ENCODE measurements around the gene AGBL4. TPM values are rescaled to one million over a fixed set of nuclear protein-coding genes. Genes with fewer than 3 reads are reported as not detected.

Gene AGBL4
- total RNA-seq, 2 donors from 2014 or later, result not detected

GRCh38 chr1:49723662-49724061, 300.1 kb downstream of the AGBL4 start:
- ATAC-seq (ENCODE audit: insufficient number of reproducible peaks, low FRiP score, low read depth), result no peak
- H3K27me3 ChIP-seq (replicated peaks; ENCODE audit: insufficient read depth), result no peaks in the 10 kb centered on the region
- H3K27ac ChIP-seq, result no peak overlapping the region
- H3K4me3 ChIP-seq, result no peak overlapping the region
- H3K4me1 ChIP-seq (ENCODE audit: control insufficient read depth in 1 of 2, low read depth in 2 of 2), result no peaks in the 10 kb centered on the region
- TF ChIP-seq CTCF (IDR thresholded peaks at IDR 0.05), result no peak
- H3K36me3 ChIP-seq, result no peaks in the 10 kb centered on the region
- no peak for DNase-seq (ENCODE audit: low spot score)
- no peaks in the 10 kb centered on the region for H3K9me3 ChIP-seq

- ATAC-seq (ENCODE audit: insufficient number of reproducible peaks, low FRiP score, low read depth) (no peak), DNase-seq (ENCODE audit: low spot score) (no peak)
- Histone ChIP-seq H3K4me3 (no peak overlapping the region), H3K27me3 (replicated peaks; ENCODE audit: insufficient read depth) (no peaks in the 10 kb centered on the region), H3K4me1 (ENCODE audit: control insufficient read depth in 1 of 2, low read depth in 2 of 2) (no peaks in the 10 kb centered on the region), H3K27ac (no peak overlapping the region), H3K36me3 (no peaks in the 10 kb centered on the region), H3K9me3 (no peaks in the 10 kb centered on the region)
- TF ChIP-seq CTCF (IDR thresholded peaks at IDR 0.05), result no peak
These were observed 329.4 kb downstream of the AGBL4 start for GRCh38 chr1:49694251-49694827.

GRCh38 chr1:49686107-49686506, 337.6 kb downstream of the AGBL4 start:
- no peak for TF ChIP-seq CTCF (IDR thresholded peaks at IDR 0.05)
- H3K9me3 ChIP-seq, result no peaks in the 10 kb centered on the region
- no peak overlapping the region for H3K4me3 ChIP-seq
- DNase-seq (ENCODE audit: low spot score) (no peak), ATAC-seq (ENCODE audit: insufficient number of reproducible peaks, low FRiP score, low read depth) (no peak)
- H3K27ac ChIP-seq, result no peak overlapping the region
- no peaks in the 10 kb centered on the region for H3K36me3 ChIP-seq
- H3K4me1 ChIP-seq (ENCODE audit: control insufficient read depth in 1 of 2, low read depth in 2 of 2), result no peaks in the 10 kb centered on the region
- no peaks in the 10 kb centered on the region for H3K27me3 ChIP-seq (replicated peaks; ENCODE audit: insufficient read depth)

- H3K4me1 ChIP-seq (ENCODE audit: control insufficient read depth in 1 of 2, low read depth in 2 of 2), result no peaks in the 10 kb centered on the region
- DNase-seq (ENCODE audit: low spot score) (no peak), ATAC-seq (ENCODE audit: insufficient number of reproducible peaks, low FRiP score, low read depth) (no peak)
- no peaks in the 10 kb centered on the region for H3K27me3 ChIP-seq (replicated peaks; ENCODE audit: insufficient read depth)
- H3K4me3 ChIP-seq, result no peak overlapping the region
- no peaks in the 10 kb centered on the region for H3K36me3 ChIP-seq
- TF ChIP-seq CTCF (IDR thresholded peaks at IDR 0.05), result no peak
- no peaks in the 10 kb centered on the region for H3K9me3 ChIP-seq
- no peak overlapping the region for H3K27ac ChIP-seq
These were observed 346.0 kb downstream of the AGBL4 start for GRCh38 chr1:49677706-49678105.

GRCh38 chr1:49651136-49651535, 372.6 kb downstream of the AGBL4 start:
- ATAC-seq (ENCODE audit: insufficient number of reproducible peaks, low FRiP score, low read depth) (no peak), DNase-seq (ENCODE audit: low spot score) (no peak)
- Histone ChIP-seq H3K27ac (no peak overlapping the region), H3K27me3 (replicated peaks; ENCODE audit: insufficient read depth) (no peaks in the 10 kb centered on the region), H3K36me3 (no peaks in the 10 kb centered on the region), H3K4me3 (no peak overlapping the region), H3K4me1 (ENCODE audit: control insufficient read depth in 1 of 2, low read depth in 2 of 2) (no peaks in the 10 kb centered on the region), H3K9me3 (peaks cover 4% of the 10 kb centered on the region)
- no peak for TF ChIP-seq CTCF (IDR thresholded peaks at IDR 0.05)
